ENCODE measurements around the gene DLG2. TPM values are rescaled to one million over a fixed set of nuclear protein-coding genes. Genes with fewer than 3 reads are reported as not detected.

Gene DLG2
- total and polyA plus RNA-seq, 9 donors = 2.5 to 20.7 (median 12.0) TPM

DNA sequence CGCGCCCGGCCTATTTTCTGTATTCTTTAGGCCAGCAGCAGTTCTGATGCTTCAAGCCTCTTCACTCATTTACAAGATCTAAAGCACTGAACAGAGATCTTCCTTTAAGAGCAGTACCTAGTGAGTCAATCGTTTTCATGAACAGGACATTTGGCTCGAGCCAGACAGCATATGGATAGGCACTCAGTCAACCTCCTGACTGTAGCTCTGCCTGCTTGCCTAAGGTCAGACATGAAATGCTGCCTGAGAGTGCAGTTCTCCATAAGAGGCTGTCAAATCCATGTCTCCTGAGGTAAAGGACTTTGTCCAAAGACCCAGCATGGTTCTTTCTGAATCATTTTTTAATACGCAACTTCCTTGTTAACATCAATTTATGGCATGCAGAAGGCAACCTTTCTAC lies 941.2 kb downstream of the DLG2 start:
- no peaks in the 10 kb centered on the region for H3K4me1 ChIP-seq (ENCODE audit: insufficient read depth)
- no peaks in the 10 kb centered on the region for H3K36me3 ChIP-seq
- H3K27ac ChIP-seq = no peak overlapping the region
- DNase-seq = no peak
- TF ChIP-seq, protein P1, sequence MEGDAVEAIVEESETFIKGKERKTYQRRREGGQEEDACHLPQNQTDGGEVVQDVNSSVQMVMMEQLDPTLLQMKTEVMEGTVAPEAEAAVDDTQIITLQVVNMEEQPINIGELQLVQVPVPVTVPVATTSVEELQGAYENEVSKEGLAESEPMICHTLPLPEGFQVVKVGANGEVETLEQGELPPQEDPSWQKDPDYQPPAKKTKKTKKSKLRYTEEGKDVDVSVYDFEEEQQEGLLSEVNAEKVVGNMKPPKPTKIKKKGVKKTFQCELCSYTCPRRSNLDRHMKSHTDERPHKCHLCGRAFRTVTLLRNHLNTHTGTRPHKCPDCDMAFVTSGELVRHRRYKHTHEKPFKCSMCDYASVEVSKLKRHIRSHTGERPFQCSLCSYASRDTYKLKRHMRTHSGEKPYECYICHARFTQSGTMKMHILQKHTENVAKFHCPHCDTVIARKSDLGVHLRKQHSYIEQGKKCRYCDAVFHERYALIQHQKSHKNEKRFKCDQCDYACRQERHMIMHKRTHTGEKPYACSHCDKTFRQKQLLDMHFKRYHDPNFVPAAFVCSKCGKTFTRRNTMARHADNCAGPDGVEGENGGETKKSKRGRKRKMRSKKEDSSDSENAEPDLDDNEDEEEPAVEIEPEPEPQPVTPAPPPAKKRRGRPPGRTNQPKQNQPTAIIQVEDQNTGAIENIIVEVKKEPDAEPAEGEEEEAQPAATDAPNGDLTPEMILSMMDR (IDR thresholded peaks at IDR 0.05) = no peak
- TF ChIP-seq POLR2A (IDR thresholded peaks at IDR 0.05) (no peak), EP300 (IDR thresholded peaks at IDR 0.05) (no peak)
- intact Hi-C loops (cut with DNase I) = no loop called here
- H3K9me3 ChIP-seq = no peaks in the 10 kb centered on the region
- no peaks in the 10 kb centered on the region for H3K27me3 ChIP-seq
- H3K4me3 ChIP-seq = no peak overlapping the region
- 92 to 94% (median 93%) methylated on average over 6 of the region's 6 CpGs for WGBS, 3 donors

DNA sequence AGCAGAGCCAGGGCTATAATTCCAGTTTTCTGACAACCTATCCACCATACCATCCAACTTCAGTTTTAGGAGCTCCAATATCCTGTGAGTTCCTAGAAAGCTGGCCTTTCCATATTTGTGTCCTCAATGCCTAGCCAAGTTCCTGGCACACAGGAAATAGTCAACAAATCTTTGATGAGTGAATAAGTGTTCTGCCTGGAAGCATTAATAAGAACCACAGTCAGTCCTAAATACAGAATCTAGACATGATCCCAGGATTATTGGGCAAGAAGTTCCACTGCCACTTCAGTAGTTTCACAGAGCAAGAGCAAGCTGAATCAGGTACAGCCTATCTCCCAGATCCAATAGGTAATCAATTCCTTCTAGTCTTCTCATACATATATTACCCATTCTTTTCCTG lies 942.0 kb downstream of the DLG2 start:
- H3K36me3 ChIP-seq = no peaks in the 10 kb centered on the region

DNA sequence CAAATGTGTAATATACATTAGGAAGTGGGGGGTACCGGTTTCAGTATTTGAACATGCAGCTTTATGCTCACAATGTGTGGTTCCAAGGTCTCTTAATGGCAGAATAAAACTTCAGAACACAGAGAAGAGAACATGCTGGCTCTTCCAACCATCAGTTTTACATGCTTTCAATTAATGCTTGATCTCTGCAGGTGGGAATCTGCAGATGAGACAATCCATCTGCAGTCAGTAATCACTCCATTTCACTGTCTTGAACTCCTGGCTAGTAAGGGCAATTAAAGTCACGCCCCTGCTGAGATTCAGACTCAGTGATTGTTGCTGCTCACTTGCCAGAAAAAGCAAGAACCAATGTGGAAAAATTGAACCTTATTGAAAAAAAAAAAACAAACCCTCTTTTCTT lies 945.7 kb downstream of the DLG2 start:
- intact Hi-C loops (cut with DNase I) = no loop called here
- H3K27ac ChIP-seq = no peak overlapping the region
- no peaks in the 10 kb centered on the region for H3K9me3 ChIP-seq
- DNase-seq = no peak
- 89 to 94% (median 91%) methylated on average over 2 of the region's 2 CpGs for WGBS, 3 donors
- H3K36me3 ChIP-seq = no peaks in the 10 kb centered on the region
- no peak overlapping the region for H3K4me3 ChIP-seq
- TF ChIP-seq, protein P1 (IDR thresholded peaks at IDR 0.05) = no peak
- TF ChIP-seq EP300 (IDR thresholded peaks at IDR 0.05) (no peak), POLR2A (IDR thresholded peaks at IDR 0.05) (no peak)
- no peaks in the 10 kb centered on the region for H3K4me1 ChIP-seq (ENCODE audit: insufficient read depth)
- H3K27me3 ChIP-seq = no peaks in the 10 kb centered on the region

More for the DNA sequence above, 942.0 kb downstream of the DLG2 start:
- H3K27me3 ChIP-seq = no peaks in the 10 kb centered on the region
- no peaks in the 10 kb centered on the region for H3K9me3 ChIP-seq
- intact Hi-C loops (cut with DNase I) = no loop called here
- no peak overlapping the region for H3K4me3 ChIP-seq
- TF ChIP-seq, protein P1 (IDR thresholded peaks at IDR 0.05) = no peak
- no peak for TF ChIP-seq EP300 (IDR thresholded peaks at IDR 0.05)
- TF ChIP-seq POLR2A (IDR thresholded peaks at IDR 0.05) = no peak
- H3K4me1 ChIP-seq (ENCODE audit: insufficient read depth) = no peaks in the 10 kb centered on the region
- DNase-seq = no peak
- H3K27ac ChIP-seq = no peak overlapping the region

DNA sequence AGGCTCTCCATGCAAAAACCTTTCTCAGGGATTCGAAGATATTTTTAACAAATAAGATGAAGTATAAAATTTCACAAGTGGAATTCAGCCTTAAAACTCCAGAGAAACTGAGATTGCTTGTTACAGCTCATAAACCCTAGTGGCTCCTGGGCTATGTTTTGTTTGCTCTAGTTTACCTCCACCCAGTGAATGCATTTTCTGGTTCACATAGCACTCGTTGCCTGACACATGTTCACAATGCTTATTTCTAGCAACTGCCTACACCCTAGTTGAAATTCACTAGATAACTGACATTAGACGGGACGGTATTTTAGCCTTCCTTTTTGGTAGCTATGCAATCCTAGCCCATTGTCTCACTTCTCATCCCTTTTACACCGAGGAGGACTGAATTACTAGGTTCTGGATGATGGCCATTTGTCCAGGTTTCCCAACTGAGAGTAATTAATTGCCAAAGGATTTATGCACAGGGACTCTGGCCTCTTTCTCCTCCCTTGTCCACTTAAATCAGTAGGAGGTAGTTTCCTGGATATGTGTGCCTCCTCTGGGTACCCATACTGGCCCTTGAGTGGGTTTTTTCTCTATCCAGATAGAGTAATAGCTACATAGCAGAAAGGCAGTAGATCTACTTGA lies 951.6 kb downstream of the DLG2 start:
- no peaks in the 10 kb centered on the region for H3K4me1 ChIP-seq (ENCODE audit: insufficient read depth)
- DNase-seq = no peak
- intact Hi-C loops (cut with DNase I) = no loop called here
- H3K9me3 ChIP-seq = no peaks in the 10 kb centered on the region
- WGBS, 3 donors = 81 to 86% (median 85%) methylated on average over 5 of the region's 5 CpGs
- no peak overlapping the region for H3K27ac ChIP-seq
- TF ChIP-seq, protein P1 (IDR thresholded peaks at IDR 0.05) = no peak
- no peak for TF ChIP-seq POLR2A (IDR thresholded peaks at IDR 0.05)
- TF ChIP-seq EP300 (IDR thresholded peaks at IDR 0.05) = no peak
- no peaks in the 10 kb centered on the region for H3K27me3 ChIP-seq
- no peaks in the 10 kb centered on the region for H3K36me3 ChIP-seq
- H3K4me3 ChIP-seq = no peak overlapping the region

Data from ovary (tissue), 9 donors.